COLO829 (cell line): ENCODE results near the gene CBFA2T3.
A peak's percentile ranks its signal among the peaks of the same experiment; 100 is the strongest.

Source experiments
- DNase-seq: peaks from one replicate; pipeline ENCODE4 v3.0.0; 2012; ENCODE audit warnings: low spot score

Gene CBFA2T3

DNA sequence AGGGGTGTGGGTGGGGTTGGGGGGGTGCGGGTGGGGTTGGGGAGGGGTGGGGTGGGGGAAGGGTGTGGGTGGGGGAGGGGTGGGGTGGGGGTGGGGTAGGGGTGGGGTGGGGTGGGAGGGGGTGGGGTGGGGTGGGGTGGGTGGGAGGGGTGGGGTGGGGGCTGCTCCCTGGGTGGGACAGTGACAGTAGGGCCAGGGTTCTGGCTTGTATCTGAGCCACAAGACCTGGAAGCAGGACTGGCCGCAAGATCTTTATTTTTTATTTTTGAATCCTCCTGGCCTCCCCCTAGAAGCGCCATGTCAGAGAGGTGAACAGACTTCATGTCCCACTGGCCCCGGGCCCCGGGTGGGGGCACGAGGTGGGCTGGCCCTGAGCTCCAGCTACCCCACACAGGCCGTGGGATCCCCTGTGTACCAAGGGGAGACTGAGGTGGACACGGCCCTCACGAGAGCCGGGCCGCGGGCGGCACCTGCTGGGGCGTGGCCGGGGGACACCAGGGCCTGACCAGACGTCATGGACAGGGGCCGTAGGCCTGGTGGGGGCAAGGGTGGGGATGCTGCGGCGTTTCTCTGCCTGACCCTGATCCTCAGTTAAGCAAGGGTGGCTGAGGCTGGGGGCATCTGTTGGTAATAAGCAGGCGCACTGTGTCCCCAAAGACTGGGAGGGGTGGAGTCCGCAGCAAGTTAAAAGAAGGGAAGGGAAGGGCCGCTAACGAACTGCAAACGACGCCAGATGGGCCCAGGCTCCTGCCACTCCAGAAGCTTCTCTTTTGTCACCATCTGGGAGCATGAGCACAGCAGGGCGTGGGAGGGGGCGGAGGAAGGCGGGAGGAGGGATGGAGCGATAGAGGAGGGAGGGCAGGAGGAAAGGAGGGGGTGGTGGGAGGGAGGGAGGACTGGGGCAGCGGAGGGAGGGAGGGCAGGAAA, 88.3 kb downstream of the CBFA2T3 start:
- no peak for DNase-seq

DNA sequence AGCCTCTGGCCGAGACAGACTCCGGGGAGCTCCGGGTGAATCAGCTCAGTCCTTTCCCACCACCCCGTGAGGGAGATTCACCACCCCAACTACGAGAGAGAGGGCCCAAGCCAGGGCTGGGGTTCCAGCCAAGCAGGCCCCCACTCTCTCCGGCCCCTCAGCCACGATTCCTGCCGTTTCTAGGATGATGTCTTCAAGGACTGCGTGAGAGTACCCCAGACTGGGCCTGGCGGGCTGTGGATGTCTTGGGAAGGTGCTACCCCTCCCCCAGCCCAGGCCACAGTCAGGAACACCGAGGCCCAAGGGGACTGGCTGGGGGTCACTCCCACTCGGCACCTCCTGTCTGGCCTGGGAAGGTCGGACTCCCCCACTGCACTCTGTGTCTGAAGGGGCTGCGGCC, 89.0 kb downstream of the CBFA2T3 start:
- DNase-seq = no peak

DNA sequence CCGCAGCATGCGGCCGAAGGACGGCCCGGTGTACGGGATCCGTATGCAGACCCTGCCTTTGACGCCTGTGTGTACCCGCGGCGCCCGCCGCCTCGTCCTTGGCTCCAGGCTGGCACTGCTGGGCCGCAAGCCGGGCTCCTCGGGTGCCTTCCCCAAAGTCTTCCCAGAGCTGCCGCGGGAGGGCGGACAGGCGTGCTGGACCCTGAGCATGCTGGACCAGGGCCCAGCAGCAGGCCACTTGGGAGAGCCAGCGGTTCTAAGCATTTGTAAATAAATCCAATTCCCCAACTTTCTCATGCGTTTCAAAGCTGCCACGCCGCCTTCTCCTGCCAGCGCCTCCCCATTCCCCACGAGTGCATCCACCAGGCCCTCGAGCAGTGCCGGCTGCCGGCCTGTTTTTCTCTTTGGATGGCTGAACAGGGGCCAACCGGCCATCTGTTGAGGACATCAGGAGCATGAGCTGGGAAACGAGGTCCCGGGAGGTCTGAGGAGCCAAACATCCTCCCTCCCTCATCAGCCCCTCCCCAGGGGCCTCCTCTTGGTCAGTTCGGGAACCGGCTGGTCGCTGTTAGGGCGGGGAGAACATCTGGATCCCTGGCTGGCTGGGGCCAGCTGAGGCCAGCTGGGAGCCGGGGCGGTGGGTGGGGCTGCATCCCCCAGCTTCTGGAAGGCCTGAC, 90.0 kb downstream of the CBFA2T3 start:
- DNase-seq = no peak

DNA sequence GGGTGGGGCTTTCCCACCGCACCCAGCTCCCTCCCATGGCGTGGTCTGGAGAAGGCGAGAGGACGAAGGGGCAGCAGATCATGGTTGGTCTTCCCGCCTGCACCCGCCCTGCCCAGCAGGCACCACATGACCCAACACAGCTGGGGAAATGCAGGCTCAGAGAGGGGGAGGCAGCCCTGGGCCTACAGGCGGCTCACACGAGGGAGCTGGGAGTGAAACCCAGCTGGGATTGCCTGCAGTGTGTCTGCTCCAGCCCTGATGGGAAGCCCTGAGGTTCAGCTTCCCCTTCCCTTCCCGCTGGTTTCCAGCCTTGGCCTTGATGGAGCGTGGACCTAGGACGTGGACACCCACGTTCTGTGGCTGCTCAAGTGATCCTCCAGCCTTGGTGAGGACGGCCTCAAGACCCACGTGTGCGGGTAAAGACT, 90.6 kb downstream of the CBFA2T3 start:
- no peak for DNase-seq

DNA sequence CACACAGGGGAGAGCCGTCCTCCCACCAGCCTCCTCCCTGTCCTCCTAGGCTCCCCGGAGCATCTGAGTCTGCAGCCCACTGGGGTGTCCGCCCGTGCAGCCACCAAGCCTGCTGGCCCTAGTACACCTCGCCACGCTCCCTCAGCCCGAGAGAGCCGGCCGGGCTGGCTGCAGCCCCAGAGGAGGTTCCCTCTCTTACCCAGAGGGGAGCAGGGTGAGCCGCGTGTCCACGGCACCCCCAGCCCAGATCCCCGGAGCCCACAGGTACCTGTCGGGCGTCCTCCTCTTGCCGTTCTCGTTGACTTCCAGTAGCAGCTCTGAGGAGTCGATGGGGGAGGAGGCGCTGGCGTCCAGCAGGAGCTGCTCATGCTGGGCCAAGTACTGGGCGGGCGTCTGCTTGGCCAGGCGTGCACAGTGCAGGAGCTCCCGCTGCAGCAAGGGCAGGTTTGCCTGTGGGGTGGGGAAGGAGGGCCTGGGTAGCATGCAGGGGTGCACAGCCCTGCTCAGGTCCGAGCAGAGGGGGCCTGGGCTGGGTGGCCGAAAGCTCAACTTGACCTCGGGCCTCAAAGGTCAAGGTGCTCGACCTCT, 91.2 kb downstream of the CBFA2T3 start:
- DNase-seq = no peak

DNA sequence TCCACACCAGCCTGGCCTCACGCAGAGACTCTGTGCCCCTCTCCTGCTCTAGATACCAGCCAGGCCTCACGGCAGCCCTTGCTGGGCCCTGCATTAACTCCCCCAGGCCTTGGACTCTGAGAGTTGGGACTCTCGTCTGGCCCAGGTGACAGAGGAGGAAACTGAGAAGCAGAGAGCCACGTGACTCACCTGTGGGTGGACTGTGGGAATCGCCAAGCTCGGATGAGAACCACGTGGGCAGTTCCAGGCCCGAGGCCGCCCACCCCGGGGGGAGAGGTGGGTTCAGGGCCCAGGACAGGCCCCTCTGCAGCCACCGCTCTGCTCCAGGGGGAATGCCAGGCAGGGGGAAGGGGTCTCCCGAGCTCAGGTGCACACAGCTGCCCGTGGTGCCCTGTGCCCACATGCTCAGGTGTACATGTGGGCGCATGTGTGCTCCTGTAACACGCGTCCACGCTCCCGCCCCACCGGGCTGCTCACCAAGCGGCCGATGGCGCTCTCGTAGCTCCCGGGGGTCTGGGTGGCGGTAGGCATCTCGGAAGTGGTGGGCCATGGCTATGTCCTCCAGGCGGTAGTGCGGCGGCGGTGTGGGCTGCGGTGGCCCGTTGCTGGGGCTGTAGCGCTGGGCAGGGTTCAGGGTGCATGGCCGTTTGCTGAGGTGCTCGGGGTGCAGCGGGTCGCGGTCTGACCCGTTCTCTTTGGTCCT, 92.3 kb downstream of the CBFA2T3 start:
- no peak for DNase-seq

DNA sequence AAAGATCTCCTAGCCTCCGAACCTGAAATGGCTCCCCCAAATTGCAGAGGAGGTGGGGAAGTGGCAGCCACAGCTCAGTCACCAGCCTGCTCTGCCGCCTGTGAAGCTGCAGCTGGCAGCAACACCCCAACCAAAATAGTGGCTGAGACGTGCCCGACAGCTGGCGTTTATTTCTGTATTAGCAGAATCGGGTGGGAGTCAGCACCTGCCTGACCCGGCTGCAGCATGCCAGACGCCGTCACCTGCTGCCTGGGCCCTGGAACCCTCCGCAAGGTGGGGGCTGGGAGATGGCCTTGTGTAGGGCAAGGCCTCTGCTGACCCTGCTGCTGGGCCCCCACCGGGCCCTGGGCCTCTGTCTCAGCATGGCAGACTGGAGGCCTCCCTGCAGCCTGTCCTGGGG, 93.1 kb downstream of the CBFA2T3 start:
- no peak for DNase-seq

DNA sequence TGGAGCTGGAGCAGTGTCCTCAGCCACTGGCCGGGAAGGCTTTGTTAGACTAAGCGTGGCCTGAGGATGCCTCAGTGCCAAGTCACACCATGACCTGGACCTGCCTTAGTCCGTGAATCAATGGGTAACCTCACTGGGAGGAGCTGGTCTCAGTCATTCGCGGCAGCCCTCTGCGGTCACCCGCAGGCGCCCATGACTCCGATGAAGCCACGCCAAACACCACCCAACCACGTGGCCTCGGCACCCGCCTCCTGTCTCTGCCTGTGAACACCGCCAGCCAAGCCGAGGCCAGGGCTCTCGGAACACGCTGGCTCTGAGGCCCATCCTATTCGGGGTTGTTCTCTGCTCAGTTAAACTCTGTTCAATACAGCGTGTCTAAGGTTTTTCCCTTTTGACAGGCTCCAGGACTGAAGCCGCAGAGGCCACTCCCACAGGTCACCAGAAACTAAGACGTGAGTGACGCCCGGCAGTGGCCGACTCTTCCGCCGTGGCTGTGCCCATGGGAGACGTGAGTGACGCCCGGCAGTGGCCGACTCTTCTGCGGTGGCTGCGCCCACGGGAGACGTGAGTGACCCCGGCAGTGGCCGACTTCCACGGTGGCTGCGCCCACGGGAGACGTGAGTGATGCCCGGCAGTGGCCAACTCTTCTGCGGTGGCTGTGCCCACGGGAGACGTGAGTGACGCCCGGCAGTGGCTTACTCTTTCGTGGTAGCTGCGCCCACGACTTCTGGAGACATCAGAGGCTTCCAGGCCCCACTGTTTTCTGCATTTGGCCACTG, 93.7 kb downstream of the CBFA2T3 start:
- DNase-seq = no peak

DNA sequence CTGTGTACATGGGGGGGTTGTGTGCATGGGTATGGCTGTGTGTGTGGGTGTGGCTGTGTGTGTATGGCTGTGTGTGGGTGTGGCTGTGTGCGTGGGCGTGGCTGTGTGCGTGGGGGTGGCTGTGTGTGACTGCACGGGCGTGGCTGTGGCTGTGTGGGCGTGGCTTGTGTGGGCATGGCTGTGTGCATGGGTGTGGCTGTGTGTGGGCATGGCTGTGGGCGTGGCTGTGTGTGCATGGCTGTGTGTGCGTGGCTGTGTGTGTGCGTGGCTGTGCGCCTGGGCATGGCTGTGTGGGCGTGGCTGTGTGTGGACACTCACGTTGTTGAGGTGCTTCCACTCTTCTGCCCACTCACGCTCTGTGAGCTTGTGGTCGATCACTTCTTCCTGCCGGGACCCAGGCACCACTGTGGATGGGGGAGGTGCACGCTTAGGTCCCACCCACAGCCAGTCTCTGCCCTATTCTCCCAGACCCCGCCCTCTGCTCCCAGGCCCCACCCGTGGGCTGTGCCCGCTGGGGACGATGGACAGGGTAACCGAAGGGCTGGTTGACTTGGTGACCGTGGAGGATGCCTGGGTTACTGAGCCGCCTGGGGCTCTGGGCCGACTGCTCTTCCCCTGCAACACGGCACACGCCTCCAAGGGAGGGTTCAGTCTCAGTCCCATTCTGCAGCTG, 94.5 kb downstream of the CBFA2T3 start:
- peak; percentile 4 for DNase-seq

DNA sequence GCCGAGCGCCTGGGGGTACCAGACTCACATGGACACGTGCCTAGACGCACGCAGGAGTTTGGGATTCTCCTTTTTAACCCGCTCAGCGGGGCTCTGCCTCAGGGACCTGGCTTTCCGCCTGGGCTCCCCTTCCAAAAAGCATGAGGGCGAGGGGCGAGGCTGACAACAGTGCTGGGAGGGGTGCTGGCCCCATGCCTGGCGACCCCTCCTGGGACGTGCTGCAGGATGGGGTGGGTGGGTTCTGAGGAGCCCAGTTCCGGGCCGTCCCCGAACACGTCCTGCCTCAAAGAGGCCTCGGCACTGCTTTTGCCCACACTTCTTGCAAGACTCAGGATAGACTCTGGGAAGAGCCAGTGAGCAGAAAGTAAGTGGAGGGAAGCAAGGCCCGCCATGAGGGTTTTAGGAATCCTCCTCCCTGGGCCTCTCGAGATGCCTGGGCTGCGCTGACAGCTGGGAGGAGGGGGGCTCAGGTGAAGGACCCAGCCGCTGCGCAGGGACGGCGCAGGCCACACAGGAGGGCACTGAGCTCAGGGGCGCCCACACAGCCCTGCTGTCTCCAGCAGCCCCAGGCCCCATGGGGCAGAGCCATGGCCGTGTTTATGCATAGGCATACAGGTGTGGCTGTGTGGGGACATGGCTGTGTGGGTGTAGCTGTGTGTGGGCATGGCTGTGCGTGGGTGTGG, 95.2 kb downstream of the CBFA2T3 start:
- DNase-seq = no peak

DNA sequence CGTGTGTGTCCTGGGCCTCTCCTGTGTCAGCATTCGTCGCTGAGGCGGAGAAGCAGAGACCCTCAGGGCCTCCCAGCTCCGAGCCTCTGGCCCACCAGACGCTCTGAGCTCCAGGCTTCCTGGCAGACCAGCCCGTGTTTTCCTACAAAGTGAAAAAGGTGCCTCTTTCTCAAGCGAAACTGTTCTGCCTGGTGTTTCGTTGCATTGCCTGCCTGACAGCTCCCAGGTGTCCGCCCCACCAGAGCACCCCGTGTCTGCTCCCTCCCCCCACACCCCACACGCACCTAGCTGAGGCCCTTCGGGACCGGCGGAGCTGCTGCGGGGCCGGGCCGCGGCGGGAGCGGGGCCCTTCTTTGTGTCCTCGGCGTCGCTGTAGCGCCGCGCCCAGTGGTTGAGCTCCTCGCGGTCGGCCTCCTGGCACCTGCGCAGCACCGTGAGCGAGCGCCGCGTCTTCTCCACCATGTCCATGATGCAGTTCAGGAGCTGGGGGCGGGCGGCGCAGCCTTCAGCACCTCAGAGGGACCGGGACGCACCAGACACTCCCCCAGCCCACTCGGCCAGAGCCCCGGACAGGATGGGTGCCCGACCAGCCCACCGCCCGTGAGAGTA, 95.9 kb downstream of the CBFA2T3 start:
- no peak for DNase-seq

DNA sequence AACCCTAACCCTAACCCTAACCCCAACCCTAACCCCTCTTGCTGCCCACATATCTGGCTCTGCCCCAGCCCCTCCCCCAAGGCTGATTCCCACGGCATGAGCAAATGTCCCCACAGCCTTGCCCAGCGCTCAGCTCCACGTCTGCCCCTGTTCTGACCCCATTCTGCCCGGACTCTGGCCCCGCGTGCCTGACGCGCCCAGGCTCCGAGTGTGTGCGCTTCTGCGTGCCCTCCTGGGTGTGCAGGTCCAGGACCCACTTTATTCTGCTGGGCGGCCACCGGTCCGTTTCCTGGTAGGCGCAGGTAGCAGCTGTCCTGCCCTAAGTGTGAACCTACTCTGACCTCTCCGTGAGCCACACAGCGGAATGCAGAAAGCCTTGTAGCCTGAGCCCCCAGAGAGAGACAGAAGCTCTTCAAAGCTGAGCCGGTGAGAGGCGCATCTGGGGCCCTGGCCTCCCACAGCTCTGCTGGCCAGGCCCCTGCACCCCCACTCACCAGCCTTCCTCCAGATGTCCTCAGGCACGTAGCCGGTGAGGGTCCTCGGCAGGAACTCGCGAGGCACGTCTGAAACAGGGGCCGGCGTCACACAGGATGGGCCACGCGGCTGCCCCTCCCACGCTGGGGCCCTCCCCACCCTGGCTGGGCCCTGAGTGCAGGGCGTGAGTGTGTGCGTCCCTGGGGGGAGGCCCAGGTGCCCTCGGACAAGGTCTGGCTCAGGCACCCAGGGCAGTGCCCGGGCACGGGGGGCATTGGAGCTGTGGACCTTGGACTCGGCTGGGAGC, 96.6 kb downstream of the CBFA2T3 start:
- DNase-seq = no peak

DNA sequence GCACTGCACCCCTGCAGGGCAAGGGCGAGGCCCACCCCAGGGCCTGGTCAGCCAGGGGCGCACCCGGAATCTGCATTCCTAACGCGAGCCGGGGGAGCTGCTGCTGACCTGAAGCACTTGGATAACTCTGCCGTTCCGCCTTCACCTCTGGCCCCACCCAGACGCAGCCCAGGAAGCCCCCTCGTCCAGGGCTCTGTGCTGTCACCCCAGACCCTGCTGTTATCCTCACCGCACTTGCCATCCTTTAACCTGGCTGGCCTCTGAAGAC, 97.3 kb downstream of the CBFA2T3 start:
- no peak for DNase-seq

DNA sequence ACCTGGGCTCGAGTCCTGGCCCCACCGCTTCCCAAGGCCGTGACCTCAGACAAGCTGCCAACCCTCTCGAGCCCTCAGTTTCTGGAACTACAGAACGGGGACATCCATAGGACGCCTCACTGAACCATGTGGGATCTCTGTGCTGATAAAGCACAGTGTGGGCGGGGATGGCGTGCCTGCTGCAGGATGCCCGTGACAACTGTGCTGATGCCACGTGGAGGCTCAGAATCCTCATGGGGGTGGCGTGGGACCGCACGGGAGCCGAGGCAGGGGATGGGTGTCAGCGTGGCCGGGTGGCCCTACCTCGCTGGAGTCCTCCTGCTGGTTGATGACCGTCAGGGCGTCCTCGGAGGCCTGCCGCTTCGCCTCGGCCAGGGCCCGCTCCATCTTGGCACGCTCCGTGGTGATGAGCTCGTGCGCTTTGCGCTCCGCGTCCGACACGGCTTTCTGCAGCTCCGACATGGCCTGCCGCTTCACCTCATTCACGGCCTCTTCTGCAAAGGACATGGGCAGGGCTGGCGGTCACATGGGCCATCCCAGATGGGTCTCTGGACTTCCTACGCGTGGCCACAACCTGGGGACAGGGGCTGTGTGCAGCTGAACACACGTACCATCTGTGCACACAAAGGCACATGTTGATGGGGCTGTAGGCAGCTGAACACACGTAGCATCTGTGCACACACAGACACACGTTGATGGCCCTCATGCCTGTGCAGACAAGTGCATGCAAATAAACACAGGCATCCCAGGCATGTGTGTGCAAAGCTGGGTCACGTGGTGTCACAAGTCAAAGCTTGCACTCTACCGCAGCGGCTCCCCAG, 97.8 kb downstream of the CBFA2T3 start:
- no peak for DNase-seq

DNA sequence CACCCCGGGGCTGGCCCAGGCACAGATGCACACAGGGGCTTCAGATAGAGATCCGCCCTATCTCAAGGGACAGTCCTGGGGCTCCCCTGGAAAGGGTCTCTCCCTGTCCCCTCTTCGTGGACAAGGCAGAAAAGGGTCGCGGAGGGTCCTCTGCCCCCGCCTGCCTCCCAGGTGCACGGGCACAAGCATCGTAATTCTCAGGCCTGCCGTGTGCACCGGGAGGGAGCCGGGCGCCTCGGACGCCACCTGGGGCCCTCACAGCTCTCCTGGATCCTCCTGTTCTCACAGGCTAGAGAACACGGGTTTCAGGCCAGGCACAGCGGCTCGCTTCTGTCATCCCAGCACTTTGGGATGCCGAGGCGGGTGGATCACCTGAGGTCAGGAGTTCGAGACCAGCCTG, 98.7 kb downstream of the CBFA2T3 start:
- DNase-seq = no peak

DNA sequence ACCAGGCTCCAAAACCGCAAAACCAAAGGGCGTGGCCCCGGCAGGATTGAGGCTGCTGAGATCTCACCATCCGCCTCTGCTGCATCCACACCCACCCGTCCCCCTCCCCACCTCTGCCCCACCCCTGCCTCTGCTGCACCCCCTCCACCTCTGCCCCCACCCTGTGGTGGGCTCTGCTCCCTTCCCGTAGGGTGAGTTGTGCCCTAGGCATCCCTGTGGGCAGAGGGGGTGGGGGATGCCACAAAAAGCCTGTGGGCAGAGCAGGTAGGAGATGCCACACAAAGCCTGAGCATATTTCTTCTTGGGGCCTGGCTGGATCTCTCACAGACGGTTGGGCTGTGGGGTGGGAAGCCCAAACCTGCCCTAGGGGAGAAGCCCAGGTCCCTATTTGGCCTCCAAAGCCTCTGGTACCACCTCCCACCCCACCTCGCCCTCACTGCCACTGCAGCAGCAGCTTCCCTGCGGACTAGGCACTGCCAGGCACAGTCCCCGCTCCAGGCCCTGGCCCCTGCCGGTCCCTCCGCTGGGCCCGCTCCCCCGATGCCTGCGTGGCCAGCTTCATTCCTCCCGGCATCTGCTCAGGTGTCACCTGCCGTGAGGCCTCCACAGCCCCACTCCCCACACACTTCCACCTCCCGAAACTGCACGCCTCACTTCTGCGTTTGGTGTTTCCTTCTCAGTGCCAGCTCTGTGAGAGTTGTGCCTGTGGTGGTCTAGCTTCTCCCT, 99.3 kb downstream of the CBFA2T3 start:
- DNase-seq = no peak

DNA sequence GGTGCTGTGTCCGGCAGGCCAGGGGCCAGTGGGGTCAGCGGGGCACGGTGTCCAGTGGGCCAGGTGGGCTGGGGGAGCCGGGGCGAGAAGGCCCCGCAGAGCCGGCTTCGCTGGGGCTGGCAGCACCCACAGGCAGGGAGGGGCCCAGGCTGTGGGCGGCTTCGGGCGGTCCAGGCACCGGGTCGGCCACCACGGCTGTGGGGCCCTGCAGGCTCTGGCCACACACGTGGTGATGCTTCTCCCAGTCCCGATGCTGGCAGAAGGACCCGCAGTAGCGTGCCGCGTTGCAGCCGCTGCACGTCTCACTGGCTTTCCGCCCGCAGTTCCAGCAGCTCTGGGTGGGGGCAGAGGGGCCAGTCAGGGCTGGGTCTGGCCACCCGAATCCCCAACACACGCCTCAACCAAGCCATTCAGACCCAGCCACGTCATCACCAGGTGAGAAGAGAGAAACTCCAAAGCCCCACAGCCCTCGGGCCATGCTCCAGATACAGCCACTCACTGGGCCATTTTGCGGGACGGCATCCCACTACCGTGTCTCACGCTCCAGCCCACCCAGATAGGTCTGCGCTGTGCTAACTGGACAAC, 100.0 kb downstream of the CBFA2T3 start:
- DNase-seq = no peak
